GM21390 (cell line): ENCODE measurements around the gene LGALS14.
"Not testable (repeated sequence)": the region's sequence is repeated elsewhere in the genome, so short reads cannot be mapped to it uniquely, and the experiment has no call there.

ENCODE experiments used
- ATAC-seq: cut with Tn5 transposase; IDR thresholded peaks from one replicate; pipeline ENCODE4 v1.9.1; 2021; ENCODE audit not compliant: unreplicated experiment

LGALS14 gene

GRCh38 chr19:39704181-39705044, at the start of gene LGALS14:
TSS of gene LGALS14 (plus strand) at chr19:39704481. CDS start at chr19:39704529, 48 bp downstream.
- peak; percentile 39 for ATAC-seq

- no peak for ATAC-seq
Measured at GRCh38 chr19:39655613-39656012, 48.7 kb upstream of the LGALS14 start, which contains the start of gene LGALS16. TSS of gene LGALS16 (plus strand) at chr19:39655913. CDS start at chr19:39655962, 49 bp downstream.

GRCh38 chr19:39659791-39660190, 44.5 kb upstream of the LGALS14 start:
- no peak for ATAC-seq

- ATAC-seq: no peak
Measured at GRCh38 chr19:39660661-39661060, 43.6 kb upstream of the LGALS14 start.

GRCh38 chr19:39661565-39661964, 42.7 kb upstream of the LGALS14 start:
- no peak for ATAC-seq

- ATAC-seq: not testable (repeated sequence)
Measured at GRCh38 chr19:39669860-39670259, 34.4 kb upstream of the LGALS14 start.

GRCh38 chr19:39670998-39671397, 33.3 kb upstream of the LGALS14 start:
- ATAC-seq: no peak

GRCh38 chr19:39671739-39672363, 32.4 kb upstream of the LGALS14 start:
- ATAC-seq: no peak

GRCh38 chr19:39672473-39672872, 31.8 kb upstream of the LGALS14 start:
- ATAC-seq: no peak

GRCh38 chr19:39673862-39674261, 30.4 kb upstream of the LGALS14 start:
- ATAC-seq: not testable (repeated sequence)

- no peak for ATAC-seq
Measured at GRCh38 chr19:39676004-39676403, 28.3 kb upstream of the LGALS14 start.

GRCh38 chr19:39677961-39678889, 26.1 kb upstream of the LGALS14 start:
- ATAC-seq: no peak

- ATAC-seq: peak; percentile 50
Measured at GRCh38 chr19:39679056-39679790, 25.1 kb upstream of the LGALS14 start.

- ATAC-seq: peak; percentile 9
Measured at GRCh38 chr19:39679791-39680168, 24.5 kb upstream of the LGALS14 start.

GRCh38 chr19:39680593-39680992, 23.7 kb upstream of the LGALS14 start:
- no peak for ATAC-seq

GRCh38 chr19:39681416-39681815, 22.9 kb upstream of the LGALS14 start:
- no peak for ATAC-seq

GRCh38 chr19:39684267-39684666, 20.0 kb upstream of the LGALS14 start:
- ATAC-seq: no peak

- no peak for ATAC-seq
Measured at GRCh38 chr19:39686739-39687138, 17.5 kb upstream of the LGALS14 start.

GRCh38 chr19:39688637-39689036, 15.6 kb upstream of the LGALS14 start:
- not testable (repeated sequence) for ATAC-seq

GRCh38 chr19:39692166-39692565, 12.1 kb upstream of the LGALS14 start:
- ATAC-seq: no peak
